Islet precursor cell (in vitro differentiated cells): Measurements from ENCODE around the gene BHMT2.

Source experiments
- DNase-seq: peaks from one replicate; pipeline ENCODE4 v3.0.0-alpha.2; 2018

The BHMT2 gene

GRCh38 chr5:79074641-79075040 is 5.1 kb downstream of the BHMT2 start:
- no peak for DNase-seq

- no peak for DNase-seq
Measured at GRCh38 chr5:79075646-79076426, 6.3 kb downstream of the BHMT2 start.

GRCh38 chr5:79076819-79077218 is 7.3 kb downstream of the BHMT2 start:
- DNase-seq = no peak

GRCh38 chr5:79077680-79078365 is 8.3 kb downstream of the BHMT2 start:
- DNase-seq = no peak

- no peak for DNase-seq
Measured at GRCh38 chr5:79080804-79081203, 11.2 kb downstream of the BHMT2 start.

- DNase-seq = no peak
Measured at GRCh38 chr5:79081779-79082178, 12.2 kb downstream of the BHMT2 start.

- no peak for DNase-seq
Measured at GRCh38 chr5:79086116-79086515, 16.5 kb downstream of the BHMT2 start.

GRCh38 chr5:79088507-79088906 is 18.9 kb downstream of the BHMT2 start:
- no peak for DNase-seq

GRCh38 chr5:79091064-79091463 is 21.5 kb downstream of the BHMT2 start:
- DNase-seq = no peak

- DNase-seq = no peak
Measured at GRCh38 chr5:79093762-79094161, 24.2 kb downstream of the BHMT2 start.

- DNase-seq = no peak
Measured at GRCh38 chr5:79105868-79106267, 36.3 kb downstream of the BHMT2 start.

- DNase-seq = peak; percentile 69
Measured at GRCh38 chr5:79107020-79107796, 37.6 kb downstream of the BHMT2 start.

GRCh38 chr5:79108086-79108485 is 38.5 kb downstream of the BHMT2 start:
- no peak for DNase-seq

- no peak for DNase-seq
Measured at GRCh38 chr5:79108792-79109191, 39.2 kb downstream of the BHMT2 start.

- DNase-seq = peak; percentile 67
Measured at GRCh38 chr5:79109527-79110492, 40.2 kb downstream of the BHMT2 start.

GRCh38 chr5:79111387-79111959 is 41.9 kb downstream of the BHMT2 start, which contains the start of gene BHMT:
Gene BHMT (plus strand): TSS chr5:79111809. CDS start chr5:79111886, 77 bp downstream.
- peak; percentile 54 for DNase-seq

- DNase-seq = peak; percentile 60
Measured at GRCh38 chr5:79111960-79112702, 42.6 kb downstream of the BHMT2 start.

- no peak for DNase-seq
Measured at GRCh38 chr5:79112703-79113058, 43.1 kb downstream of the BHMT2 start.

GRCh38 chr5:79119486-79119885 is 49.9 kb downstream of the BHMT2 start:
- DNase-seq = no peak

GRCh38 chr5:79120221-79120620 is 50.7 kb downstream of the BHMT2 start:
- DNase-seq = no peak

- DNase-seq = no peak
Measured at GRCh38 chr5:79122973-79123372, 53.4 kb downstream of the BHMT2 start.
